Measurements from ENCODE around the gene TP53RK. TPM values are rescaled to one million over a fixed set of nuclear protein-coding genes. Genes with fewer than 3 reads are reported as not detected.
"Not testable (repeated sequence)": the region's sequence is repeated elsewhere in the genome, so short reads cannot be mapped to it uniquely, and the experiment has no call there.

TP53RK gene
- total RNA-seq, 4 donors from 2014 or later = 14.6 to 21.3 (median 18.7) TPM

DNA sequence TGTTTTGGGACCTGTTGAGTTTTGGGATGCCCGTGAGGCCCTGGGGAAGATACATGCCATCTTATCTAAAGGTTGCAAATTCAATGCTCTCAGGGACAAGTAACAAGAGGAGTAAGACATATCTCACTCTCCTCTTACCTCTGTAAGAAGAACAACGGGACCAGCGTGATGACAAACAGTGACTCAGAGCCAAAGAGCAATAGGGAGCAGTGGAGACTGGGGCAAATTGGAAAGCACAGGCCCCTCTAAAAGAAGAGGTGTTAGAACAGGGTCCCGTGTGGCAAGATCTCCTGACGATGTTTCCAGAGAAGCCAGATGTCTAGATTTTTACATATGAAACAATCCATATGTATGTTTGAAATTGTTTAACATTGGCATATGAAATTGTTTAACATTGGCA, 11.6 kb downstream of the TP53RK start:
- Histone ChIP-seq H3K27me3 (no peaks in the 10 kb centered on the region), H3K4me1 (peaks cover 0 to 14% (median 0%) of the 10 kb centered on the region in 3 donors), H3K36me3 (no peaks in the 10 kb centered on the region), H3K9me3 (peaks cover 0 to 2% (median 0%) of the 10 kb centered on the region in 3 donors), H3K4me3 (no peak overlapping the region), H3K27ac (no peak overlapping the region)
- TF ChIP-seq CTCF (IDR thresholded peaks at IDR 0.05) = no peak
- TF ChIP-seq POLR2A (IDR thresholded peaks at IDR 0.05) = no peak
- TF ChIP-seq POLR2AphosphoS5 (IDR thresholded peaks at IDR 0.05) = no peak
- no peak for TF ChIP-seq EP300 (IDR thresholded peaks at IDR 0.05)
- whole genome bisulfite sequencing, 2 donors (ENCODE audit: low coverage in 1 of 2) = 77 to 83% methylated on average over 4 to 5 of the region's 5 CpGs
- no peak for ATAC-seq

GRCh38 chr20:46676649-46677316, 12.5 kb downstream of the TP53RK start:
- not testable (repeated sequence) for H3K27ac ChIP-seq, H3K9me3 ChIP-seq, H3K36me3 ChIP-seq, ATAC-seq, H3K4me1 ChIP-seq, H3K4me3 ChIP-seq, H3K27me3 ChIP-seq
- WGBS, 2 donors (ENCODE audit: low coverage in 1 of 2) = 67 to 80% methylated on average over 2 to 3 of the region's 14 CpGs

- no peak overlapping the region for H3K27ac ChIP-seq
- 52 to 83% methylated on average over 2 to 8 of the region's 14 CpGs for WGBS, 2 donors (ENCODE audit: low coverage in 1 of 2)
- H3K27me3 ChIP-seq = no peaks in the 10 kb centered on the region
- no peak overlapping the region for H3K4me3 ChIP-seq
- H3K36me3 ChIP-seq = no peaks in the 10 kb centered on the region
- no peaks in the 10 kb centered on the region for H3K4me1 ChIP-seq
- ATAC-seq = no peak
- no peak for TF ChIP-seq POLR2A (IDR thresholded peaks at IDR 0.05)
- no peak for TF ChIP-seq POLR2AphosphoS5 (IDR thresholded peaks at IDR 0.05)
- no peak for TF ChIP-seq CTCF (IDR thresholded peaks at IDR 0.05)
- no peak for TF ChIP-seq EP300 (IDR thresholded peaks at IDR 0.05)
- H3K9me3 ChIP-seq = peaks cover 0 to 19% (median 0%) of the 10 kb centered on the region in 3 donors
Observed at GRCh38 chr20:46674253-46675083, 14.8 kb downstream of the TP53RK start.

DNA sequence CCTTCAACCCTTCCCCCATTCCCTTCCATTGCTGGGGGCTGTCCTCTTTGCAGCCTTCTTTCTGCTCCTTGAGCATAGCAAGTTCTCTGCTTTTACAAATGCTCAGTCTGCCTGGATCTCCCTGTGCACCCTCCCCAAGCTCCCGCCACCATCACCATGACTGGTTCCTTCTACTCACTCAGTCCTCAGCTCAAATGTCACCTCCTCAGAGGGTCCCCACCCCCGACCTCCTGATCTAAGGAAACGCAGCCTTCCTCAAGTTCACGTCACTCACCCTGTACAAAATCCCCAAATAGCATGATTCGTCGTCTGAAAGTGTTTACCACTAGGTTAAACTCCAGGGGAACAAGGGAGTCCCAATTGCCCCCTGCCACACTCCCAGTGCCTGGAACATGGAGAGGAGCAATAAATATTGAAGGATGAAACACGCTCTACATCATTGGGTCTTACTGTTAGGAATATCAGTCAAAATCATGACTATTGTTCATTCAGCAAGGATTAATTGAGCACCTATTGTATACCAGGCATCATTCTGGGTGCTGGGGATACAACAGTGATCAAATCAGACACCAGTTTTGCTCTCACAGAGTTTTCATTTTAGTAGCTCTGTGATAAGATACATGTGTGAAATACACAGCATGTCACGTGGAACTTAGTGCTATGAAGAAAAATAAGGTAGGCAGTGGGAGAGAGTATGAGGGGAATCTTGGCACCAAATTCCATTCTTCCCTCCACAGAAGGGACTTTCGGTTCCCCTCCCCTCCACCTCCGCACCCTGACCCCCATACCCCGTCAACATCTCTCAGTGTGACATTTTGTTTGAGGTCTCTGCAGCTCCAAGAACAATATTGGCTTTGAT, 15.6 kb downstream of the TP53RK start:
- Histone ChIP-seq H3K27ac (no peak overlapping the region), H3K36me3 (peaks cover 0 to 3% of the 10 kb centered on the region in 2 donors), H3K27me3 (no peaks in the 10 kb centered on the region), H3K4me3 (no peak overlapping the region), H3K9me3 (peaks cover 0 to 19% (median 0%) of the 10 kb centered on the region in 3 donors), H3K4me1 (no peaks in the 10 kb centered on the region)
- WGBS, 2 donors (ENCODE audit: low coverage in 1 of 2) = 79 to 87% methylated on average over 7 to 8 of the region's 11 CpGs
- TF ChIP-seq CTCF (IDR thresholded peaks at IDR 0.05) (no peak), POLR2AphosphoS5 (IDR thresholded peaks at IDR 0.05) (no peak), POLR2A (IDR thresholded peaks at IDR 0.05) (no peak), EP300 (IDR thresholded peaks at IDR 0.05) (no peak)
- ATAC-seq = no peak

GRCh38 chr20:46672543-46673148, 16.6 kb downstream of the TP53RK start:
- no peak overlapping the region for H3K27ac ChIP-seq

More at GRCh38 chr20:46672543-46673148, 16.6 kb downstream of the TP53RK start:
- TF ChIP-seq POLR2AphosphoS5 (IDR thresholded peaks at IDR 0.05) = no peak
- no peak for TF ChIP-seq CTCF (IDR thresholded peaks at IDR 0.05)
- no peak for TF ChIP-seq EP300 (IDR thresholded peaks at IDR 0.05)
- TF ChIP-seq POLR2A (IDR thresholded peaks at IDR 0.05) = no peak
- no peaks in the 10 kb centered on the region for H3K4me1 ChIP-seq
- H3K9me3 ChIP-seq = peaks cover 0 to 19% (median 0%) of the 10 kb centered on the region in 3 donors
- peaks cover 0 to 7% of the 10 kb centered on the region in 2 donors for H3K36me3 ChIP-seq
- WGBS, 2 donors (ENCODE audit: low coverage in 1 of 2) = 86 to 90% methylated on average over 2 to 3 of the region's 5 CpGs
- no peak overlapping the region for H3K4me3 ChIP-seq
- no peaks in the 10 kb centered on the region for H3K27me3 ChIP-seq
- ATAC-seq = no peak
